Cardiac fibroblast (primary cell): ENCODE measurements around the gene FAM193B.
"Not testable (repeated sequence)": the region's sequence is repeated elsewhere in the genome, so short reads cannot be mapped to it uniquely, and the experiment has no call there.

Experiments used
- DNase-seq, 2 donors: peaks; one replicate each; pipeline versions ENCODE4 v3.0.0 to v3.0.0-alpha.2; 2010; ENCODE audit warnings: low read depth in 2 of 2
- H3K4me3 ChIP-seq, 2 donors: replicated peaks in 1 of 2; 1 replicate in 1 of 2; 2 replicates in 1 of 2; pipeline ENCODE4 v1.5.1; 2011; ENCODE audit warnings: low read depth in 2 of 2, low read length in 2 of 2, mild to moderate bottlenecking in 2 of 2, moderate library complexity in 1 of 2
- TF ChIP-seq, protein P1 (sequence below): IDR thresholded peaks from one replicate; pipeline ENCODE4 v1.5.1; 2011; ENCODE audit warnings: low read depth, mild to moderate bottlenecking, low read length, inconsistent platforms

FAM193B gene

DNA sequence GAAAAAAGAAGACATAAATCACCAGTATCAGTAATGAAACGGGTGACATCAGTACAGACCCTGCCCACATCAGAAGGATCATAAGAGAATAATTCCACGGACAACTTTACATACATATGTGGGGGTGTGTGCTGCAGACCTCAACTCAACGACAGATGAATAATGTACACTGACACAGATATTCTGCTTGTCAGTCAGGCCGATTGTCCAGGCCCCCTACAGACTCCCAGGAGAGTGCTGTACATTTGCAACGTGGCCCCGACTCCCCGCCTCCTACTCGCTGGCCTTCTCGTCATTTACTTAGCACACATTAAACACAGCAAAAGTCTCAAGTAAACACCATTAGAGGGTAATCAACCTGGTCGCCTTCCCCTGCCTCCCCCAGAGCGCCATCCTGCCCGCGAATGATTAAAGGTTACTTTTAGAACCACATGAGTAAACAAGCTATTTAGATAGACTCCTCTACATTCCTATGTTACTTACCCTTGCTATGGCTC lies 34.1 kb upstream of the FAM193B start:
- no peak for DNase-seq
- TF ChIP-seq, protein P1, sequence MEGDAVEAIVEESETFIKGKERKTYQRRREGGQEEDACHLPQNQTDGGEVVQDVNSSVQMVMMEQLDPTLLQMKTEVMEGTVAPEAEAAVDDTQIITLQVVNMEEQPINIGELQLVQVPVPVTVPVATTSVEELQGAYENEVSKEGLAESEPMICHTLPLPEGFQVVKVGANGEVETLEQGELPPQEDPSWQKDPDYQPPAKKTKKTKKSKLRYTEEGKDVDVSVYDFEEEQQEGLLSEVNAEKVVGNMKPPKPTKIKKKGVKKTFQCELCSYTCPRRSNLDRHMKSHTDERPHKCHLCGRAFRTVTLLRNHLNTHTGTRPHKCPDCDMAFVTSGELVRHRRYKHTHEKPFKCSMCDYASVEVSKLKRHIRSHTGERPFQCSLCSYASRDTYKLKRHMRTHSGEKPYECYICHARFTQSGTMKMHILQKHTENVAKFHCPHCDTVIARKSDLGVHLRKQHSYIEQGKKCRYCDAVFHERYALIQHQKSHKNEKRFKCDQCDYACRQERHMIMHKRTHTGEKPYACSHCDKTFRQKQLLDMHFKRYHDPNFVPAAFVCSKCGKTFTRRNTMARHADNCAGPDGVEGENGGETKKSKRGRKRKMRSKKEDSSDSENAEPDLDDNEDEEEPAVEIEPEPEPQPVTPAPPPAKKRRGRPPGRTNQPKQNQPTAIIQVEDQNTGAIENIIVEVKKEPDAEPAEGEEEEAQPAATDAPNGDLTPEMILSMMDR, result no peak
- H3K4me3 ChIP-seq, result no peak overlapping the region

- no peak for DNase-seq
- no peak overlapping the region for H3K4me3 ChIP-seq
- TF ChIP-seq, protein P1, result no peak
These were observed 24.0 kb upstream of the FAM193B start for GRCh38 chr5:177578316-177578715.

GRCh38 chr5:177576169-177576568 lies 21.8 kb upstream of the FAM193B start:
- TF ChIP-seq, protein P1, result no peak
- H3K4me3 ChIP-seq, result no peak overlapping the region
- DNase-seq, result no peak

DNA sequence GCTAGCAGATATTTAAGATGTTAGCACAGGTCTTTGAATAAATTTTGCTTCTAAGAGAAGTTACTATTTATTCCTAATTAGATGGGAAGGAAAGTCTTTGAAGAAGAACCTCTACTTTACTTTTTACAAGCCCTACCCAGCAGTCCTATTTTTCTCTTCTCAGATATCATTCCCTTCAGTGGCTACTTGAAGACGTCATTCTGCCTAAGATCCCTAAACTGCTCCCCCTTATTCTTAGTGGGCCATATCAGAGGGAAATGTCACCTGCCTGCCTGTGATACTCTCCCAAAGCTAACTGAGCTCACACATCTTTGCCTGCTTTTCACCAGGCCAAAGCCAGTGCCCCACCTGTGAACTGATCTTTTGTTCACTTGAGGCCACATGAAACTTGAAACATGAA lies 21.1 kb upstream of the FAM193B start:
- DNase-seq, result no peak
- no peak overlapping the region for H3K4me3 ChIP-seq
- TF ChIP-seq, protein P1, result no peak

DNA sequence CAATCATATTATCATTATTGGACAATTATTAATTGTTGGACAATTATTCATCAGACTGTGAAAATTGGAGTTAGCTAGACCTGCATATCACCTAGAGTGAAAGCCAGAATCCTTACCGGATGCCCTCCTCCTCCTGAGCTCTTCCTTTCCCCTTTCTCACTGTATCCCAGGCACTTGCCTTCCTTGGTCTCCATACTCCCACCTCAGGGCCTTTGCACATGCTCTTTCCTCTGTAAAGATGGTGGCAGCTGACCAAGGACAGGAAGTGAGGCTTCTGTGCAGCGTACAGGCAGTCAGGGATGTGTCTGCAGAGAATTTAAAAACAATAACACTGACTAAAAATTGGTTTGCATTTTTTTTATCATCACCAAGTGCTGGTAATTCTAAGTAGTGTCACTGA lies 15.5 kb upstream of the FAM193B start:
- no peak for DNase-seq
- TF ChIP-seq, protein P1, result no peak

DNA sequence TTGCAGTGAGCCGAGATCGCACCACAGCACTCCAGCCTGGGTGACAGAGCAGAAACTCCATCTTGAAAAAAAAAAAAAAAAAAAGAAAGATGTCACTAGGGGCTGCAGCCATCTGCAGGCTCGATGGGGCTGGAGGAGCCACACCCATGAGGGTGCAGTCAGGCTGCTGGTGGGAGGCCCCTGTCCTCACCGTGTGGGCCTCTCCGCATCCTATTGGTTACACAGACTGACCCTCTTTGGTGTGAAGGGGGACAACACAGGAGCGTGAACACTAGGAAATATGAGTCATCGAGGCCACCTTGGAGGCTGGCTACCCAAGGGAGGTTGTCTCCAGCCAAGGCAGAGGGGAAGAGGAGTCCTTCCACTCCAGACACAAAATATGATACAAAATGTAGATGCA lies 14.0 kb upstream of the FAM193B start:
- H3K4me3 ChIP-seq, result no peak overlapping the region
- TF ChIP-seq, protein P1, result no peak
- DNase-seq, result no peak

More for the DNA sequence above, 15.5 kb upstream of the FAM193B start:
- H3K4me3 ChIP-seq, result no peak overlapping the region

DNA sequence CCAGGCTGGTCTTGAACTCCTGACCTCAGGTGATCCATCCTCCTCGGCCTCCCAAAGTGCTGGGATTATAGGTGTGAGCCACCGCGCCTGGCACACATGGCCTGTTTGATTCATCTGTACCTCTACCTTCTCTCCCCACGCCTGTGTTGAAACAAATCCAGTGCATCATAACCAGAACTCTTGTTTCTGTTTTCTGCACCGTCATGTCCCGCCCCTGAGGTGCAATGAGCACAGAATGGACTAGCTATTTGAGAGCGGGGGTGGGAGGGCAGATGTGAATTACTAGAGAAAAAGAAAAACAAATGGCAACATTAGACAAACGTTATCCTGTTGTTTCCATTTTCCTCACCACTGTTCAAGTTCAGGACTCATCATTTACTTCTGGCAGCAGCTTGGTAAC lies 10.7 kb upstream of the FAM193B start:
- no peak overlapping the region for H3K4me3 ChIP-seq
- DNase-seq, result no peak
- TF ChIP-seq, protein P1, result no peak

DNA sequence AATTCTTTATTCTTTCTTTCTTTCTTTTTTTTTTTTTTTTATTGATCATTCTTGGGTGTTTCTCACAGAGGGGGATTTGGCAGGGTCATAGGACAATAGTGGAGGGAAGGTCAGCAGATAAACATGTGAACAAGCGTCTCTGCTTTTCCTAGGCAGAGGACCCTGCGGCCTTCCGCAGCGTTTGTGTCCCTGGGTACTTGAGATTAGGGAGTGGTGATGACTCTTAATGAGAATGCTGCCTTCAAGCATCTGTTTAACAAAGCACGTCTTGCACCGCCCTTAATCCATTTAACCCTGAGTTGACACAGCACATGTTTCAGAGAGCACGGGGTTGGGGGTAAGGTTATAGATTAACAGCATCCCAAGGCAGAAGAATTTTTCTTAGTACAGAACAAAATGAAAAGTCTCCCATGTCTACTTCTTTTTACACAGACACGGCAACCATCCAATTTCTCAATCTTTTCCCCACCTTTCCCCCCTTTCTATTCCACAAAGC lies 5.1 kb upstream of the FAM193B start:
- H3K4me3 ChIP-seq, DNase-seq: not testable (repeated sequence)
